NCI-H446 (cell line): Measurements from ENCODE around the gene NOTO.

Source experiments
- DNase-seq, 2 experiments: peaks; one replicate each; lab custom pipeline; 2025; lab: John Stamatoyannopoulos, UW

NOTO gene

GRCh38 chr2:73257425-73258125 lies 55.2 kb downstream of the NOTO start:
- no peak for DNase-seq

GRCh38 chr2:73258186-73258912 lies 56.0 kb downstream of the NOTO start:
- no peak for DNase-seq

GRCh38 chr2:73258913-73259215 lies 56.5 kb downstream of the NOTO start:
- no peak for DNase-seq

GRCh38 chr2:73259276-73259675 lies 56.9 kb downstream of the NOTO start:
- DNase-seq: no peak

GRCh38 chr2:73259704-73260337 lies 57.4 kb downstream of the NOTO start:
- DNase-seq: no peak

- no peak for DNase-seq
These were observed 58.1 kb downstream of the NOTO start for GRCh38 chr2:73260338-73260984.
